ENCODE data around the gene NF1. TPM values are rescaled to one million over a fixed set of nuclear protein-coding genes. Genes with fewer than 3 reads are reported as not detected.
"Not testable (repeated sequence)": the region's sequence is repeated elsewhere in the genome, so short reads cannot be mapped to it uniquely, and the experiment has no call there.

Gene NF1
- polyA plus RNA-seq, 4 donors, result 38.3 to 46.2 (median 41.9) TPM

- DNase-seq (ENCODE audit: low read depth in 4 of 4, low spot score in 3 of 4), result no peak
These were observed 35.8 kb downstream of the NF1 start for GRCh38 chr17:31130286-31131224.

GRCh38 chr17:31131299-31131698 lies 36.5 kb downstream of the NF1 start:
- no peak for DNase-seq (ENCODE audit: low read depth in 4 of 4, low spot score in 3 of 4)

GRCh38 chr17:31132977-31133376 lies 38.2 kb downstream of the NF1 start:
- no peak for DNase-seq (ENCODE audit: low read depth in 4 of 4, low spot score in 3 of 4)

- no peak for DNase-seq (ENCODE audit: low read depth in 4 of 4, low spot score in 3 of 4)
These were observed 39.8 kb downstream of the NF1 start for GRCh38 chr17:31134576-31134975.

GRCh38 chr17:31136319-31136718 lies 41.5 kb downstream of the NF1 start:
- no peak for DNase-seq (ENCODE audit: low read depth in 4 of 4, low spot score in 3 of 4)

- DNase-seq (ENCODE audit: low read depth in 4 of 4, low spot score in 3 of 4), result no peak
These were observed 45.3 kb downstream of the NF1 start for GRCh38 chr17:31140111-31140510.

GRCh38 chr17:31144428-31144827 lies 49.7 kb downstream of the NF1 start:
- DNase-seq (ENCODE audit: low read depth in 4 of 4, low spot score in 3 of 4), result no peak

GRCh38 chr17:31144836-31145235 lies 50.1 kb downstream of the NF1 start:
- DNase-seq (ENCODE audit: low read depth in 4 of 4, low spot score in 3 of 4), result no peak

- DNase-seq (ENCODE audit: low read depth in 4 of 4, low spot score in 3 of 4), result no peak
These were observed 52.9 kb downstream of the NF1 start for GRCh38 chr17:31147507-31148202.

GRCh38 chr17:31148205-31148604 lies 53.4 kb downstream of the NF1 start:
- no peak for DNase-seq (ENCODE audit: low read depth in 4 of 4, low spot score in 3 of 4)

- no peak for DNase-seq (ENCODE audit: low read depth in 4 of 4, low spot score in 3 of 4)
These were observed 57.5 kb downstream of the NF1 start for GRCh38 chr17:31152271-31152670.

- DNase-seq (ENCODE audit: low read depth in 4 of 4, low spot score in 3 of 4), result no peak
These were observed 60.5 kb downstream of the NF1 start for GRCh38 chr17:31155208-31155810.

GRCh38 chr17:31156326-31156725 lies 61.5 kb downstream of the NF1 start:
- no peak for DNase-seq (ENCODE audit: low read depth in 4 of 4, low spot score in 3 of 4)

- DNase-seq (ENCODE audit: low read depth in 4 of 4, low spot score in 3 of 4), result not testable (repeated sequence)
These were observed 62.1 kb downstream of the NF1 start for GRCh38 chr17:31156864-31157263.

- no peak for DNase-seq (ENCODE audit: low read depth in 4 of 4, low spot score in 3 of 4)
These were observed 64.1 kb downstream of the NF1 start for GRCh38 chr17:31158746-31159377.

GRCh38 chr17:31163091-31163781 lies 68.5 kb downstream of the NF1 start:
- no peak for DNase-seq (ENCODE audit: low read depth in 4 of 4, low spot score in 3 of 4)

GRCh38 chr17:31167111-31167510 lies 72.3 kb downstream of the NF1 start:
- no peak for DNase-seq (ENCODE audit: low read depth in 4 of 4, low spot score in 3 of 4)

- no peak for DNase-seq (ENCODE audit: low read depth in 4 of 4, low spot score in 3 of 4)
These were observed 76.9 kb downstream of the NF1 start for GRCh38 chr17:31171701-31172100.

- no peak for DNase-seq (ENCODE audit: low read depth in 4 of 4, low spot score in 3 of 4)
These were observed 77.6 kb downstream of the NF1 start for GRCh38 chr17:31172388-31172787.

- DNase-seq (ENCODE audit: low read depth in 4 of 4, low spot score in 3 of 4), result no peak
These were observed 79.4 kb downstream of the NF1 start for GRCh38 chr17:31174215-31174614.
